Measurements from ENCODE around the gene CNKSR3.

DNA sequence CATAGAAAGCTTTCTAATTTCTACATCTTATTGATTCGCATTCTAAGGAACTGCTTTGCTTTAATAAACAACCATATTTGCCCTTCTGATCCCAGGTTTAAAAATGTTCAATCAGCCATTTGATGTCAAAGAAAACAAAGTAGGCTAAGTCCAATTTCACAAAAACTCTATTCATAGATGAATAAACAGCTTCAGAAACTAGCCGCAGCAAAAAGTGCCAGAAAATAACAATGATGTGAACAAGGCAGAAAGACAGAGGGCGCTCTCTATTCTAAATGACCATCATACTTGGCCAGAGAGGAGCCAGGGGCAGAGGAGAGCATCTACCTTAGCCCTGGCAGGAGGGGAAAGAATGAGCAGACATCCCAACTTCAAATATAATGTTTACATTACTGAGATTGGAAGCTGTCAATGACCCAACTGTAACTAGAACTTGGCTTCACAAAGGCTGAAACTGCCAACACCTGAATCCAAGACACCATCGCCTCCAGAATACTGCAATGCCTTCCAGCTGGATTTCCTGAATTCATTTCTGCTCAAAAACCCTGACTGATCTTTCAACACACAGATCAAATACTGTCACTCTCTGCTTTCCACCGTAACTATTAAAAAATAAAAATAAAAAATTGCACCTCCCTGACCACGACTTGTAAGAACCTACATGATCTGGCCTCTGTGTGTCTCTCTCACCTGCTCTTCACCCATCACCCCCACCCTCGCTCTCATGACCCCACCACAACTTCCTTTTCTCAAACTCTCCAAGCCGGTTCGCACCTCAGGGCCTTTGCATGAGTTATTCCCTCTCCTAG, 9.5 kb downstream of the CNKSR3 start:
- TF ChIP-seq CTCF (IDR thresholded peaks at IDR 0.05; ENCODE audit: low read depth, low read length) = peak; percentile 31; the same call in 1 of the 2 replicates
- no peak for TF ChIP-seq EZH2phosphoT487 (IDR thresholded peaks at IDR 0.05; ENCODE audit: low read depth)

Measured in OCI-LY3 (cell line).